Liver (tissue), 9 donors: ENCODE measurements around the gene C10orf67. TPM values are rescaled to one million over a fixed set of nuclear protein-coding genes. Genes with fewer than 3 reads are reported as not detected.

Experiments used
- DNase-seq: peaks from one replicate; pipeline ENCODE4 v3.0.0-alpha.2; 2017; ENCODE audit warnings: low spot score
- H3K27ac ChIP-seq, 2 donors: one replicate each; pipeline ENCODE4 v1.7.0; 2013; ENCODE audit warnings: inconsistent platforms in 2 of 2, low read length in 2 of 2, control low read depth in 1 of 2, low read depth in 1 of 2, mild to moderate bottlenecking in 1 of 2
- H3K27me3 ChIP-seq, 4 donors: one replicate each; pipeline versions ENCODE4 v1.6.1 to v1.7.0; 2013; ENCODE audit warnings: low read length in 3 of 4, inconsistent platforms in 1 of 4, mild to moderate bottlenecking in 1 of 4, moderate library complexity in 1 of 4; ENCODE audit not compliant: control insufficient read depth in 4 of 4, insufficient read depth in 4 of 4
- H3K36me3 ChIP-seq, 4 donors: one replicate each; pipeline versions ENCODE4 v1.6.1 to v1.7.0; 2013; ENCODE audit warnings: low read length in 3 of 4, mild to moderate bottlenecking in 3 of 4, low read depth in 1 of 4, moderate library complexity in 1 of 4; ENCODE audit not compliant: control insufficient read depth in 4 of 4, insufficient read depth in 3 of 4
- H3K4me1 ChIP-seq, 4 donors: one replicate each; pipeline versions ENCODE4 v1.6.1 to v1.7.0; 2013; ENCODE audit warnings: low read length in 3 of 4, mild to moderate bottlenecking in 3 of 4, moderate library complexity in 1 of 4; ENCODE audit not compliant: control insufficient read depth in 4 of 4, insufficient read depth in 4 of 4
- H3K4me3 ChIP-seq, 3 donors: one replicate each; pipeline versions ENCODE4 v1.6.1 to v1.7.0; 2013; ENCODE audit warnings: low read length in 3 of 3, control low read depth in 1 of 3, low read depth in 1 of 3, mild to moderate bottlenecking in 1 of 3
- H3K9ac ChIP-seq, 2 donors: one replicate each; pipeline ENCODE4 v1.7.0; 2013; ENCODE audit warnings: low read length in 2 of 2, mild to moderate bottlenecking in 2 of 2, moderate library complexity in 2 of 2, control low read depth in 1 of 2, low read depth in 1 of 2
- H3K9me3 ChIP-seq, 4 donors: one replicate each; pipeline versions ENCODE4 v1.6.1 to v1.7.0; 2013; ENCODE audit warnings: low read length in 3 of 4; ENCODE audit not compliant: control insufficient read depth in 4 of 4
- EGR1 ChIP-seq, 2 donors: IDR thresholded peaks; 2 replicates each; pipeline ENCODE4 v1.6.1; 2016 to 2018; ENCODE audit warnings: antibody characterized with exemption in 2 of 2, low read depth in 2 of 2
- FOXA2 ChIP-seq: IDR thresholded peaks from 2 replicates; pipeline ENCODE4 v1.6.1; 2016; ENCODE audit warnings: antibody characterized with exemption
- GABPA ChIP-seq, 2 donors: IDR thresholded peaks in 1 of 2; conservative IDR thresholded peaks in 1 of 2; 2 replicates each; pipeline ENCODE4 v1.6.1; 2016; ENCODE audit warnings: antibody characterized with exemption in 2 of 2, mild to moderate bottlenecking in 1 of 2, moderate library complexity in 1 of 2
- HNF4A ChIP-seq, 2 donors: conservative IDR thresholded peaks; 2 replicates each; pipeline ENCODE4 v1.6.1; 2016; ENCODE audit warnings: antibody characterized with exemption in 2 of 2, mild to moderate bottlenecking in 2 of 2
- NR2F2 ChIP-seq: IDR thresholded peaks from 2 replicates; pipeline ENCODE4 v1.6.1; 2016; ENCODE audit warnings: antibody characterized with exemption
- RAD21 ChIP-seq, 2 donors: IDR thresholded peaks; 2 replicates each; pipeline ENCODE4 v1.6.1; 2016; ENCODE audit warnings: antibody characterized with exemption in 2 of 2, mild to moderate bottlenecking in 2 of 2
- SP1 ChIP-seq: IDR thresholded peaks from 2 replicates; pipeline ENCODE4 v1.6.1; 2018; ENCODE audit warnings: antibody characterized with exemption, mild to moderate bottlenecking
- YY1 ChIP-seq: IDR thresholded peaks from 2 replicates; pipeline ENCODE4 v1.6.1; 2016; ENCODE audit warnings: antibody characterized with exemption, mild to moderate bottlenecking
- WGBS: extraction: QIAGEN DNeasy Blood & Tissue Kit; methylation state at CpG from one replicate; pipeline ENCODE4 v1.1.7; 2013; 5-methylcytosine and 5-hydroxymethylcytosine counted together
- polyA plus RNA-seq, 2 donors: library from polyadenylated mRNA; stranded (reverse) in 1 of 2; unstranded in 1 of 2; fragments of 200-250 nt in 1 of 2; fragments of >200 nt in 1 of 2; fragmentation: Nextera tagmentation in 1 of 2; extraction: Ambion mirVana in 1 of 2; gene quantifications; one replicate each; pipeline versions ENCODE4 v1.2.1 to v1.2.3, GENCODE V29; 2013 to 2015
- total RNA-seq, 2 donors: library from RNA; depleted of rRNA; stranded (reverse); fragments of >200 nt; gene quantifications; one replicate each; pipeline ENCODE4 v1.2.3, GENCODE V29; 2014
- TF ChIP-seq, protein P1 (sequence below): IDR thresholded peaks from 2 replicates; pipeline ENCODE4 v1.6.1; 2016; ENCODE audit warnings: antibody characterized with exemption
- TF ChIP-seq, protein P2 (sequence below): fragments of 150-350 bp; IDR thresholded peaks from 2 replicates; pipeline ENCODE4 v1.5.1; 2017; ENCODE audit warnings: improper control_type of control experiment, low read depth, low read length; ENCODE audit not compliant: missing input control
- donor health status: healthy.
- donor health status: healthy.
- donor health status: healthy.
- donor health status: healthy.
- donor health status: healthy.

C10orf67 gene
- total and polyA plus RNA-seq, 4 donors = 0.02 TPM; not detected in 3

DNA sequence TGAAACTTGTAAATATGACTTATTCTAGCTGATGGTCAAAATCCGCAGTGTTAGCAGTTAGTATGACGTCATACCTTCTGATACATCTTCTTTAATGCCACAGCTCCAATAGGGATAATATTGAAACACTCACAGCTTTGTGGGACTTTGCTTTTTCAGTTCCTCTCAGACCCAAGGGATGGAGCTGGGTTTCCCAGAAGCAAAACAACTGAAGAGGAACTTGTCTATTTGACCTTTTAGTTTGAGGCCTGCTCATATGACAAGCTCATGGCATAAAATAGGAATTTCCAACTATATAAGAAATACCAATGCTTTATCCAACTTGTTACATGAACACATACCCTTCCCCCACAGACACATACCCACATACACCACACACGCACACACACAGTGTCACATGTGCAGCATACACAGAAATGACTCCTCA lies 31.6 kb upstream of the C10orf67 start:
- Histone ChIP-seq H3K9me3 (no peaks in the 10 kb centered on the region), H3K27ac (no peak overlapping the region), H3K36me3 (no peaks in the 10 kb centered on the region), H3K4me1 (no peaks in the 10 kb centered on the region), H3K27me3 (no peaks in the 10 kb centered on the region), H3K4me3 (no peak overlapping the region), H3K9ac (no peak overlapping the region)
- TF ChIP-seq GABPA (IDR thresholded peaks at IDR 0.05 in 1 of 2, conservative IDR thresholded peaks at IDR 0.05 in 1 of 2) = no peak
- no peak for TF ChIP-seq FOXA2
- TF ChIP-seq EGR1 (IDR thresholded peaks at IDR 0.05; ENCODE audit: low read depth in 2 of 2) = no peak
- TF ChIP-seq YY1 = no peak
- no peak for DNase-seq
- WGBS = 84% methylated on average over 3 of the region's 3 CpGs

- no peaks in the 10 kb centered on the region for H3K27me3 ChIP-seq
- no peak overlapping the region for H3K4me3 ChIP-seq
- WGBS = 96% methylated on average over 4 of the region's 4 CpGs
- TF ChIP-seq, protein P1, sequence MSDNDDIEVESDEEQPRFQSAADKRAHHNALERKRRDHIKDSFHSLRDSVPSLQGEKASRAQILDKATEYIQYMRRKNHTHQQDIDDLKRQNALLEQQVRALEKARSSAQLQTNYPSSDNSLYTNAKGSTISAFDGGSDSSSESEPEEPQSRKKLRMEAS = no peak
- TF ChIP-seq RAD21 (IDR thresholded peaks at IDR 0.05) (no peak), HNF4A (conservative IDR thresholded peaks at IDR 0.05) (no peak), YY1 (no peak), NR2F2 (no peak)
- TF ChIP-seq, protein P2, sequence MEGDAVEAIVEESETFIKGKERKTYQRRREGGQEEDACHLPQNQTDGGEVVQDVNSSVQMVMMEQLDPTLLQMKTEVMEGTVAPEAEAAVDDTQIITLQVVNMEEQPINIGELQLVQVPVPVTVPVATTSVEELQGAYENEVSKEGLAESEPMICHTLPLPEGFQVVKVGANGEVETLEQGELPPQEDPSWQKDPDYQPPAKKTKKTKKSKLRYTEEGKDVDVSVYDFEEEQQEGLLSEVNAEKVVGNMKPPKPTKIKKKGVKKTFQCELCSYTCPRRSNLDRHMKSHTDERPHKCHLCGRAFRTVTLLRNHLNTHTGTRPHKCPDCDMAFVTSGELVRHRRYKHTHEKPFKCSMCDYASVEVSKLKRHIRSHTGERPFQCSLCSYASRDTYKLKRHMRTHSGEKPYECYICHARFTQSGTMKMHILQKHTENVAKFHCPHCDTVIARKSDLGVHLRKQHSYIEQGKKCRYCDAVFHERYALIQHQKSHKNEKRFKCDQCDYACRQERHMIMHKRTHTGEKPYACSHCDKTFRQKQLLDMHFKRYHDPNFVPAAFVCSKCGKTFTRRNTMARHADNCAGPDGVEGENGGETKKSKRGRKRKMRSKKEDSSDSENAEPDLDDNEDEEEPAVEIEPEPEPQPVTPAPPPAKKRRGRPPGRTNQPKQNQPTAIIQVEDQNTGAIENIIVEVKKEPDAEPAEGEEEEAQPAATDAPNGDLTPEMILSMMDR = no peak
- no peaks in the 10 kb centered on the region for H3K36me3 ChIP-seq
- H3K4me1 ChIP-seq = no peaks in the 10 kb centered on the region
- no peaks in the 10 kb centered on the region for H3K9me3 ChIP-seq
- DNase-seq = no peak
- H3K27ac ChIP-seq = no peak overlapping the region
- no peak overlapping the region for H3K9ac ChIP-seq
These were observed 30.8 kb upstream of the C10orf67 start for GRCh38 chr10:23375366-23375765.

- Histone ChIP-seq H3K4me1 (no peaks in the 10 kb centered on the region), H3K36me3 (no peaks in the 10 kb centered on the region), H3K9me3 (no peaks in the 10 kb centered on the region), H3K9ac (no peak overlapping the region), H3K27ac (no peak overlapping the region), H3K27me3 (no peaks in the 10 kb centered on the region), H3K4me3 (no peak overlapping the region)
- TF ChIP-seq, protein P2 = no peak
- TF ChIP-seq SP1 = no peak
- no peak for DNase-seq
- WGBS = 52% methylated on average over 1 of the region's 1 CpG
These were observed 28.6 kb upstream of the C10orf67 start for GRCh38 chr10:23373156-23373555.
